Stimulated activated naive CD4-positive, alpha-beta T cell (primary cell): ENCODE results near the gene MTERF2.
"Not testable (repeated sequence)": the region's sequence is repeated elsewhere in the genome, so short reads cannot be mapped to it uniquely, and the experiment has no call there.

Experiments used
- DNase-seq, 6 experiments: peaks; one replicate each; lab custom pipeline; 2025; lab: John Stamatoyannopoulos, UW

Gene MTERF2

GRCh38 chr12:106986625-106987389 lies at the start of gene MTERF2:
TSS of gene MTERF2 (minus strand) at chr12:106987146. CDS start at chr12:106978714, 8,432 bp downstream.
- DNase-seq, result peak; percentile 56 to 83 (median 75)

- no peak for DNase-seq
Measured at GRCh38 chr12:107035733-107036132, 48.8 kb upstream of the MTERF2 start.

- no peak for DNase-seq
Measured at GRCh38 chr12:107033758-107034739, 47.1 kb upstream of the MTERF2 start.

GRCh38 chr12:107032266-107032665 lies 45.3 kb upstream of the MTERF2 start:
- no peak for DNase-seq

GRCh38 chr12:107031061-107031460 lies 44.1 kb upstream of the MTERF2 start:
- DNase-seq, result no peak

- no peak for DNase-seq
Measured at GRCh38 chr12:107029081-107029480, 42.1 kb upstream of the MTERF2 start.

- DNase-seq, result peak in 2 of 6 experiments; percentile 12 to 14
Measured at GRCh38 chr12:107027636-107028053, 40.7 kb upstream of the MTERF2 start.

GRCh38 chr12:107026806-107027635 lies 40.1 kb upstream of the MTERF2 start:
- no peak for DNase-seq

- DNase-seq, result not testable (repeated sequence)
Measured at GRCh38 chr12:107026356-107026755, 39.4 kb upstream of the MTERF2 start.

- no peak for DNase-seq
Measured at GRCh38 chr12:107025671-107026070, 38.7 kb upstream of the MTERF2 start.

- no peak for DNase-seq
Measured at GRCh38 chr12:107019546-107019945, 32.6 kb upstream of the MTERF2 start.

GRCh38 chr12:107017042-107017441 lies 30.1 kb upstream of the MTERF2 start:
- no peak for DNase-seq

- no peak for DNase-seq
Measured at GRCh38 chr12:107014055-107014454, 27.1 kb upstream of the MTERF2 start.

GRCh38 chr12:107012736-107013425 lies 25.9 kb upstream of the MTERF2 start:
- DNase-seq, result no peak

- no peak for DNase-seq
Measured at GRCh38 chr12:107011519-107011918, 24.6 kb upstream of the MTERF2 start.

GRCh38 chr12:107007411-107007810 lies 20.5 kb upstream of the MTERF2 start:
- no peak for DNase-seq

- DNase-seq, result not testable (repeated sequence)
Measured at GRCh38 chr12:107002665-107003064, 15.7 kb upstream of the MTERF2 start.

GRCh38 chr12:106999446-106999845 lies 12.5 kb upstream of the MTERF2 start:
- no peak for DNase-seq

- no peak for DNase-seq
Measured at GRCh38 chr12:106997916-106998315, 11.0 kb upstream of the MTERF2 start.

- not testable (repeated sequence) for DNase-seq
Measured at GRCh38 chr12:106996102-106996501, 9.2 kb upstream of the MTERF2 start.

GRCh38 chr12:106994579-106995220 lies 7.8 kb upstream of the MTERF2 start:
- no peak for DNase-seq
